Aorta (tissue), 5 donors: ENCODE data around the gene LRRC63. TPM values are rescaled to one million over a fixed set of nuclear protein-coding genes. Genes with fewer than 3 reads are reported as not detected.

Experiments
- ATAC-seq: fragments of 200-7000 bp; cut with Tn5 transposase; one replicate; pipeline ENCODE4 v1.9.1; 2022; ENCODE audit warnings: moderate library complexity; ENCODE audit not compliant: low FRiP score
- DNase-seq, 2 donors: peaks; one replicate each; pipeline ENCODE4 v3.0.0-alpha.2; 2020
- H3K27ac ChIP-seq, 2 donors: one replicate each; pipeline ENCODE4 v1.5.1; 2013; ENCODE audit warnings: low read length in 2 of 2, mild to moderate bottlenecking in 2 of 2, moderate library complexity in 2 of 2, control low read depth in 1 of 2, inconsistent platforms in 1 of 2, low read depth in 1 of 2
- H3K27me3 ChIP-seq, 2 donors: one replicate each; pipeline ENCODE4 v1.6.1; 2013; ENCODE audit warnings: control low read depth in 1 of 2, low read length in 1 of 2, mild to moderate bottlenecking in 1 of 2, moderate library complexity in 1 of 2; ENCODE audit not compliant: insufficient read depth in 2 of 2, control insufficient read depth in 1 of 2
- H3K36me3 ChIP-seq, 2 donors: one replicate each; pipeline ENCODE4 v1.6.1; 2013; ENCODE audit warnings: control low read depth in 1 of 2, low read length in 1 of 2, mild to moderate bottlenecking in 1 of 2; ENCODE audit not compliant: insufficient read depth in 2 of 2, control insufficient read depth in 1 of 2
- H3K4me1 ChIP-seq, 2 donors: one replicate each; pipeline ENCODE4 v1.6.1; 2013; ENCODE audit warnings: low read length in 2 of 2, control low read depth in 1 of 2, mild to moderate bottlenecking in 1 of 2, moderate library complexity in 1 of 2; ENCODE audit not compliant: insufficient read depth in 2 of 2, control insufficient read depth in 1 of 2
- H3K4me3 ChIP-seq, 2 donors: one replicate each; pipeline ENCODE4 v1.5.1; 2013; ENCODE audit warnings: low read length in 2 of 2, control low read depth in 1 of 2, mild to moderate bottlenecking in 1 of 2
- H3K9me3 ChIP-seq: one replicate; pipeline ENCODE4 v1.6.1; 2013; ENCODE audit warnings: mild to moderate bottlenecking, low read length; ENCODE audit not compliant: control insufficient read depth
- WGBS, 2 donors: extraction: QIAGEN DNeasy Blood & Tissue Kit; methylation state at CpG; one replicate each; pipeline ENCODE4 v1.1.7; 2013; 5-methylcytosine and 5-hydroxymethylcytosine counted together
- intact Hi-C, 2 donors: fragments of 100-400 bp; cut with DNase I; formaldehyde crosslinking; loops; one replicate each; pipeline versions ENCODE4 v1.14.2 to v1.15.0; 2022
- polyA plus RNA-seq, 2 donors: library from polyadenylated mRNA; stranded (reverse); fragments of 200-250 nt; gene quantifications; one replicate each; pipeline ENCODE4 v1.2.3, GENCODE V29; 2013
- total RNA-seq, 2 donors: library from RNA; stranded (reverse); fragmentation: NEBNext Ultra II Directional; extraction: Animal tissue kit (Norgen Biotek cat#: 25700); gene quantifications; one replicate each; pipeline ENCODE4 v1.2.1, GENCODE V29; 2021
- donor health status: healthy with polysubstance abuse.
- donor health status: Bipolar disorder and iron deficiency.
- donor health status: DM: no; HTN: no; CAD: no.
- donor health status: DM: no; HTN: no; CAD: no.
- donor health status: DM: yes; HTN: yes; CAD: no.

The LRRC63 gene
- total and polyA plus RNA-seq, 4 donors = 0.15 to 0.99 TPM; not detected in 2

DNA sequence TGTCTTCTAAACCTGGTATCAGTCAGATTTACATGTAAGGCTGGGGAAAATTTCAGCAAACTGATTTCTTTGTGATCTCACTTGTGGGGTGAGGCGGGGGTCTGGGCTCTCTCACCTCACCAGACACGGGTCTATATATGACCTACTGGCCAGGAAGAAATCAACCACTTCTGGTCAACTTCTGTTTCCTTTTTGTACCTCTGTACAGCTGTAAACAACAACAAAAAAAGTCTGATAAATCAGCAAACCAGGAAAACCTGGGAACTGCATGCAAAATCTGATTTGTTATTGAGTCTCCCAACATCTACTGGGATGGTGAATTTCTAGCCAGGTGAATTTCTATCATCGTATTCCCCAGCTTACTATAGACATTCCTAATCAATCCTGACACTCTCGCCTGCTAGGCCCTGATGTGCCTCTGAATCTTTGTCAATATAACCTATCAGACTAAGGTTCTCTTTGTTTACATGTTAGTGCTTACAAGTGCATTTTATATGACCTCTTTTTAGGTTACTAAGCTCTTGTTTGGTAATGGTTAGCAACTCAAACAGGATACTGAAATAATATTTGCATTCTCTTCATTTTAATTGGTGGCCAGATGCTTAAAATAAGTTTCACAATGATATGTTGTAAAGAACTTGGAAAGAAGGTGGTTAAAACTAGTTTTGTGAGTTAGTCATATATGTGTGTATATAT is 77.7 kb downstream of the LRRC63 start:
- no peak overlapping the region for H3K4me3 ChIP-seq
- H3K9me3 ChIP-seq = no peaks in the 10 kb centered on the region
- intact Hi-C loops = no loop called here
- 59 to 68% methylated on average over 4 of the region's 4 CpGs for WGBS, 2 donors
- H3K36me3 ChIP-seq = no peaks in the 10 kb centered on the region
- no peaks in the 10 kb centered on the region for H3K4me1 ChIP-seq
- no peak for ATAC-seq
- no peaks in the 10 kb centered on the region for H3K27me3 ChIP-seq
- no peak overlapping the region for H3K27ac ChIP-seq
- DNase-seq = no peak

DNA sequence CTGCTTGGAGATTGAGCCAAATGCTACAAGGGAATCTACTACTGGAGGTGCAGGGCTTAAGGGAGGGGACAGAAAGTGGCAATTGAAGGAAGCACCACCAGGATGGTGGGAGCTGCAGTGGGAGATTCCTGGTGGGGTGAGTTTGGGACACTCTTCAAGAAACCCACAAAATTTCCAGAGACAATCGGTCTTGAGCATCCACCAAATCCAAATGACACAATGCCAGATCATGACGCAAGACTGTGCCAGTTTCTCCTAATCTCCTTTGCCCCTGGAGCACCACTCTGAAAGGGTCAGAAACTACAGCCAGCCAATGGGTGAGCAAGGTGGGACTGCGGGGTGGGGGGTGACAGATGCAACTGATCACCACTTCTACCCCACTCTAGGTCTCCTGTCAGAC is 78.7 kb downstream of the LRRC63 start:
- no peak for ATAC-seq
- intact Hi-C loops = no loop called here
- Histone ChIP-seq H3K4me1 (no peaks in the 10 kb centered on the region), H3K36me3 (no peaks in the 10 kb centered on the region), H3K27me3 (no peaks in the 10 kb centered on the region), H3K9me3 (no peaks in the 10 kb centered on the region), H3K4me3 (no peak overlapping the region), H3K27ac (no peak overlapping the region)
- DNase-seq = no peak
- WGBS, 2 donors = 74 to 89% methylated on average over 3 of the region's 3 CpGs

DNA sequence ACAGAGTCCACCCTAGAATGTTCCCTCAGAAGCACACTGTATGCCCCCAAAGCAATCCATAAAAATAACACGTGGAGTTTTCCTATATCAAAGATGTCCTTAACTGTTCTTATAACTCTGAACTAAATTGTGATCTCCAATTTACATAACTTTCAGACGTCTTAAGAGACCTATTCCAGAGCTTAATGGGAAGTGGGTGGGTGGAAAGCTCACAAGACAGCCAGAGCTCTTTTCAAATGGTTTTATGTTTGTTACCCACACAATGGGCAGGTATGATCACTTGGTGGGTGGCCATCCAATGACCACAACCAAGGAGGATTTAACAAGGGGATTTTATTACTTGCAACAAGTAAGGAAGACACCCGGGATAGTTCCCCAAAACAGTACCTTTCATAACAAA is 81.7 kb downstream of the LRRC63 start:
- H3K9me3 ChIP-seq = no peaks in the 10 kb centered on the region
- H3K27me3 ChIP-seq = no peaks in the 10 kb centered on the region
- no peak for ATAC-seq
- 74 to 77% methylated on average over 3 of the region's 3 CpGs for WGBS, 2 donors
- no peaks in the 10 kb centered on the region for H3K36me3 ChIP-seq
- DNase-seq = no peak
- H3K27ac ChIP-seq = no peak overlapping the region
- H3K4me1 ChIP-seq = no peaks in the 10 kb centered on the region
- no peak overlapping the region for H3K4me3 ChIP-seq
- intact Hi-C loops = no loop called here

DNA sequence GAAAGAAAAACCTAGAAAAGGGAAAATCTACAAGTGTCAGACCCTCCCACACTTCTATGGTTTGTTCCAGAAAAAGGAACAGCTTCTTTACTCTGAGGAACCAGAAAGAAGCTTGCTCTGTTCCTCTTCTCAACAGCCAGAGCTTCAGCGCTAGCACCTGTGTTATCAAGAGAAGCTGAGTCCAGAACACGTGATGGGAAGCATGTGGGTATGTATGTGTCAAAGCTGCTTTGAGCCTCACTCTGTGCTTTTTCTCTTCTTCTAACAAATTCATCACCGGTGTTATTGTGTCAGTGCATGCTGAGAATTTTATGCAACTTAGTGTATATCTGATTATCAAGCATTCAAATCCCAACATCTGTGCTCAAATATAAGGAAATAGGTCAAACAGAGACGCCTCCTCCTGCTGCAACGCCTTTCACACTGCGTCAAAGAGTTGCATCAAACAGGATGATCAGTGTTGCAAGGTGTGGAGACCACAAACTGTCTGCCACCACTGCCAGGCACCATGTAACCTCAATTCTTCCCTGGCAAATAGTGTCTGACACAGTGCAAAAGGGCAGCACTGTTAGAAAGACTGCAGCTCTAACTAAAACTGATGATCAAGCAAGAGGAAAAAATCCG is 83.9 kb downstream of the LRRC63 start:
- Histone ChIP-seq H3K4me3 (no peak overlapping the region), H3K27ac (no peak overlapping the region), H3K27me3 (no peaks in the 10 kb centered on the region), H3K9me3 (peaks cover 1% of the 10 kb centered on the region), H3K36me3 (no peaks in the 10 kb centered on the region), H3K4me1 (no peaks in the 10 kb centered on the region)
- ATAC-seq (peak; percentile 72), DNase-seq (peak in 1 of 2 donors; percentile 59)
- 49 to 62% methylated on average over 7 of the region's 7 CpGs for WGBS, 2 donors
- intact Hi-C loops = loop anchor here in 1 of 2 donors (5.0 kb wide), 1 partner anchor 83 kb away; the partner anchor contains the start of gene LRRC63

GRCh38 chr13:46296115-46296822 is 84.5 kb downstream of the LRRC63 start:
- no peak overlapping the region for H3K27ac ChIP-seq
- no peaks in the 10 kb centered on the region for H3K27me3 ChIP-seq
- H3K4me1 ChIP-seq = no peaks in the 10 kb centered on the region
- H3K4me3 ChIP-seq = no peak overlapping the region
- peaks cover 2% of the 10 kb centered on the region for H3K9me3 ChIP-seq
- ATAC-seq (peak; percentile 78), DNase-seq (no peak)
- WGBS, 2 donors = 63 to 67% methylated on average over 3 of the region's 3 CpGs
- intact Hi-C loops = loop anchor here in 1 of 2 donors (5.0 kb wide), 1 partner anchor 84 kb away; the partner anchor contains the start of gene LRRC63
- no peaks in the 10 kb centered on the region for H3K36me3 ChIP-seq

DNA sequence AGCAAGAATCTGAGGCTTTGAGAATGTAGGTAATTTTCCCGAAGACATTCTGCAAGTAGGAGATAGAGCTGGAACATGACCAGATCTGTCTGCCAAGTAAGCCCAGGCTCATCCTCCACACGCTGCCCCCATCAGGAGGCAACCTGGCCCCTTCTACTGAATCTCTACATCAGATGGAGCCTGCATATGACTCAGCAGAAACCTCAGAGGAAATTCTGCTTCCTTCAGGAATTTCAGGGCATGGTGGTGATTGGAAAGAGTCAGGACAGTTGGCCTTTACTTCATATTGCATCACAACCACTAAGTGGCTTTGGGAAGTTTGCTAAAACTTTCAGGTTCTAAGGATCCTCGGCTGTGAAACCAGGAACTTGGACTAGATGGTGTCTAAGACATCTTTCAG is 85.2 kb downstream of the LRRC63 start:
- ATAC-seq = peak; percentile 81

DNA sequence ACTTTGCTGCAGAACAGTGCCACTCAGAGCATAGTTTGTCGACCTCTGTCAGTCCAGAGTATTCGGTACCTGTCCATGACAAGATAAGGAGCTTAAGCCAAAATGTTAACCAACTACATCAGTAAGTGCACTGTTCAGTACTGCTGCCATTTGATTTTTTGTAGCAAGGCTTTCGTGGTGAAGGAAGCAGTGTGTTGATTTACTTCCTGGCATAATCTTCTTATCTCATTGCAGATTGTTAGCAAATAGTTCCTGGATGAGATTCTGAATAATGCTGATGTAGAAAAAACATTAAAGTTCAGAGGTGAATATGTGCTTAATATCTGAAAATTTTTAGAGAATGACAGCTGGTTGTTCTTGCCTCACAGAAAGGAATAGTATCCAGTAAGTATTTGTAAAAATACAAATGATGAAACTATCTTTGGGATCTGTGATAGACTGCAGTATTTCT is 85.7 kb downstream of the LRRC63 start:
- H3K27me3 ChIP-seq = no peaks in the 10 kb centered on the region
- DNase-seq (no peak), ATAC-seq (no peak)
- 66 to 71% methylated on average over 3 of the region's 3 CpGs for WGBS, 2 donors
- no peaks in the 10 kb centered on the region for H3K4me1 ChIP-seq
- peaks cover 4% of the 10 kb centered on the region for H3K9me3 ChIP-seq
- H3K36me3 ChIP-seq = no peaks in the 10 kb centered on the region
- H3K4me3 ChIP-seq = no peak overlapping the region
- intact Hi-C loops = loop anchor here in 1 of 2 donors (5.0 kb wide), 1 partner anchor 85 kb away; the partner anchor contains the start of gene LRRC63
- no peak overlapping the region for H3K27ac ChIP-seq

More for the DNA sequence above, 85.2 kb downstream of the LRRC63 start:
- DNase-seq = no peak
- 77 to 81% methylated on average over 3 of the region's 3 CpGs for WGBS, 2 donors
- Histone ChIP-seq H3K36me3 (no peaks in the 10 kb centered on the region), H3K9me3 (peaks cover 4% of the 10 kb centered on the region), H3K4me3 (no peak overlapping the region), H3K27me3 (no peaks in the 10 kb centered on the region), H3K27ac (no peak overlapping the region), H3K4me1 (no peaks in the 10 kb centered on the region)
- intact Hi-C loops = loop anchor here in 1 of 2 donors (5.0 kb wide), 1 partner anchor 85 kb away; the partner anchor contains the start of gene LRRC63

- 47 to 57% methylated on average over 7 of the region's 7 CpGs for WGBS, 2 donors
- no peak overlapping the region for H3K4me3 ChIP-seq
- no peak for ATAC-seq
Observed at GRCh38 chr13:46303742-46304385, 92.1 kb downstream of the LRRC63 start.

More at GRCh38 chr13:46303742-46304385, 92.1 kb downstream of the LRRC63 start:
- Histone ChIP-seq H3K36me3 (no peaks in the 10 kb centered on the region), H3K27me3 (peaks cover 0 to 2% of the 10 kb centered on the region in 2 donors), H3K9me3 (peaks cover 4% of the 10 kb centered on the region), H3K4me1 (no peaks in the 10 kb centered on the region), H3K27ac (no peak overlapping the region)
- intact Hi-C loops = no loop called here
- no peak for DNase-seq
